ENCODE measurements around the gene PPFIA3.

PPFIA3 gene

GRCh38 chr19:49086296-49086695 lies 33.0 kb upstream of the PPFIA3 start:
- Histone ChIP-seq H3K4ac (ENCODE audit: low read depth, low read length) (no peak overlapping the region), H3K79me1 (ENCODE audit: low read length) (peaks cover 17% of the 10 kb centered on the region), H2AK5ac (ENCODE audit: low read length) (no peak overlapping the region)

GRCh38 chr19:49091391-49092038 lies 27.8 kb upstream of the PPFIA3 start:
- no peak overlapping the region for H3K27ac ChIP-seq (ENCODE audit: low read depth, low read length)
- H3K56ac ChIP-seq (ENCODE audit: low read length) = no peak overlapping the region
- H3K4me2 ChIP-seq (ENCODE audit: low read length) = no peak overlapping the region
- no peak overlapping the region for H2BK5ac ChIP-seq (ENCODE audit: low read length)
- no peak for DNase-seq
- H2BK15ac ChIP-seq (replicated peaks; ENCODE audit: low read depth) = no peak overlapping the region
- H3K4me3 ChIP-seq (ENCODE audit: low read length) = no peak overlapping the region
- peaks cover 28% of the 10 kb centered on the region for H3K79me1 ChIP-seq (ENCODE audit: low read length)
- H3K23ac ChIP-seq (ENCODE audit: low read length) = no peak overlapping the region
- H3K36me3 ChIP-seq (ENCODE audit: control insufficient read depth, insufficient read depth, low read length) = peaks cover 31% of the 10 kb centered on the region
- H4K8ac ChIP-seq (ENCODE audit: low read depth, low read length) = no peak overlapping the region
- H2AK5ac ChIP-seq (ENCODE audit: low read length) = no peak overlapping the region
- no peak overlapping the region for H3K9ac ChIP-seq (ENCODE audit: low read length)
- H3K18ac ChIP-seq (ENCODE audit: low read length) = no peak overlapping the region
- H4K5ac ChIP-seq (ENCODE audit: low read length) = no peak overlapping the region
- H3K27me3 ChIP-seq (ENCODE audit: insufficient read depth, low read length, poor library complexity) = no peaks in the 10 kb centered on the region
- H3K4ac ChIP-seq (ENCODE audit: low read depth, low read length) = no peak overlapping the region
- no CpG with 5 or more reads among the region's 17 CpGs for WGBS (ENCODE audit: extremely low coverage, insufficient coverage, low lambda C conversion rate)
- no peak overlapping the region for H2BK120ac ChIP-seq (ENCODE audit: low read depth, low read length)
- H3K79me2 ChIP-seq (ENCODE audit: control insufficient read depth, insufficient read depth, low read length) = peaks cover 47% of the 10 kb centered on the region
- H3K4me1 ChIP-seq (ENCODE audit: control insufficient read depth, low read depth, low read length) = no peaks in the 10 kb centered on the region

More at GRCh38 chr19:49086296-49086695, 33.0 kb upstream of the PPFIA3 start:
- peak overlapping the region; percentile 59 for H3K4me2 ChIP-seq (ENCODE audit: low read length)
- H4K5ac ChIP-seq (ENCODE audit: low read length) = no peak overlapping the region
- H3K4me3 ChIP-seq (ENCODE audit: low read length) = peak overlapping the region; percentile 60
- H2BK15ac ChIP-seq (replicated peaks; ENCODE audit: low read depth) = no peak overlapping the region
- H3K79me2 ChIP-seq (ENCODE audit: control insufficient read depth, insufficient read depth, low read length) = peaks cover 47% of the 10 kb centered on the region
- no peak overlapping the region for H4K8ac ChIP-seq (ENCODE audit: low read depth, low read length)
- no peaks in the 10 kb centered on the region for H3K27me3 ChIP-seq (ENCODE audit: insufficient read depth, low read length, poor library complexity)
- H2BK5ac ChIP-seq (ENCODE audit: low read length) = no peak overlapping the region
- no peak overlapping the region for H3K23ac ChIP-seq (ENCODE audit: low read length)
- no peak overlapping the region for H3K27ac ChIP-seq (ENCODE audit: low read depth, low read length)
- peaks cover 19% of the 10 kb centered on the region for H3K36me3 ChIP-seq (ENCODE audit: control insufficient read depth, insufficient read depth, low read length)
- no peak overlapping the region for H3K18ac ChIP-seq (ENCODE audit: low read length)
- H3K9ac ChIP-seq (ENCODE audit: low read length) = peak overlapping the region; percentile 97
- WGBS (ENCODE audit: extremely low coverage, insufficient coverage, low lambda C conversion rate) = no CpG with 5 or more reads among the region's 11 CpGs
- no peak overlapping the region for H2BK120ac ChIP-seq (ENCODE audit: low read depth, low read length)
- H3K56ac ChIP-seq (ENCODE audit: low read length) = peak overlapping the region; percentile 97
- no peaks in the 10 kb centered on the region for H3K4me1 ChIP-seq (ENCODE audit: control insufficient read depth, low read depth, low read length)
- no peak for DNase-seq

DNA sequence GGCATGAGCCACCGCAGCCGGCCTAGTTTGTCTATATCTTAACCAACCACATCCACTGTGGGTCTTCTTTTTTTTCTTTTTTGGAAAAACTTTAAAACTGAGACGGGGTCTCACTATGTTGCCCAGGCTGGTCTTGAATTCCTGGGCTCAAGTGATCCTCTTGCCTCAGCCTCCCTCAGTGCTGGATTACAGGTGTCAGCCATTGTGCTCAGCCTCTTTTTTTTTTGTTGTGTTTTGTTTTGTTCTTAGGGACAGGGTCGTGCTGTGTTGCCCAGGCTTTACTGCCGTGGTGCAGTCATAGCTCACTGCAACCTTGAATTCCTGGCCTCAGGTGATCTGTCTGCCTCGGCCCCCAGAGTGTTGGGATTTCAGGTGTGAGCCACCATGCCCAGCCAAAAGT lies 26.7 kb upstream of the PPFIA3 start:
- Histone ChIP-seq H4K5ac (ENCODE audit: low read length) (no peak overlapping the region), H3K27ac (ENCODE audit: low read depth, low read length) (no peak overlapping the region), H3K18ac (ENCODE audit: low read length) (no peak overlapping the region), H2AK5ac (ENCODE audit: low read length) (no peak overlapping the region), H4K8ac (ENCODE audit: low read depth, low read length) (no peak overlapping the region), H3K36me3 (ENCODE audit: control insufficient read depth, insufficient read depth, low read length) (peaks cover 25% of the 10 kb centered on the region), H3K23ac (ENCODE audit: low read length) (no peak overlapping the region), H3K4ac (ENCODE audit: low read depth, low read length) (no peak overlapping the region), H3K56ac (ENCODE audit: low read length) (no peak overlapping the region), H3K9ac (ENCODE audit: low read length) (no peak overlapping the region), H2BK120ac (ENCODE audit: low read depth, low read length) (no peak overlapping the region), H2BK5ac (ENCODE audit: low read length) (no peak overlapping the region), H3K27me3 (ENCODE audit: insufficient read depth, low read length, poor library complexity) (no peaks in the 10 kb centered on the region), H3K79me1 (ENCODE audit: low read length) (peaks cover 22% of the 10 kb centered on the region), H3K4me1 (ENCODE audit: control insufficient read depth, low read depth, low read length) (no peaks in the 10 kb centered on the region), H3K4me3 (ENCODE audit: low read length) (no peak overlapping the region), H3K4me2 (ENCODE audit: low read length) (no peak overlapping the region), H3K79me2 (ENCODE audit: control insufficient read depth, insufficient read depth, low read length) (peaks cover 35% of the 10 kb centered on the region), H2BK15ac (replicated peaks; ENCODE audit: low read depth) (no peak overlapping the region)
- DNase-seq = no peak
- WGBS (ENCODE audit: extremely low coverage, insufficient coverage, low lambda C conversion rate) = no CpG with 5 or more reads among the region's 6 CpGs

DNA sequence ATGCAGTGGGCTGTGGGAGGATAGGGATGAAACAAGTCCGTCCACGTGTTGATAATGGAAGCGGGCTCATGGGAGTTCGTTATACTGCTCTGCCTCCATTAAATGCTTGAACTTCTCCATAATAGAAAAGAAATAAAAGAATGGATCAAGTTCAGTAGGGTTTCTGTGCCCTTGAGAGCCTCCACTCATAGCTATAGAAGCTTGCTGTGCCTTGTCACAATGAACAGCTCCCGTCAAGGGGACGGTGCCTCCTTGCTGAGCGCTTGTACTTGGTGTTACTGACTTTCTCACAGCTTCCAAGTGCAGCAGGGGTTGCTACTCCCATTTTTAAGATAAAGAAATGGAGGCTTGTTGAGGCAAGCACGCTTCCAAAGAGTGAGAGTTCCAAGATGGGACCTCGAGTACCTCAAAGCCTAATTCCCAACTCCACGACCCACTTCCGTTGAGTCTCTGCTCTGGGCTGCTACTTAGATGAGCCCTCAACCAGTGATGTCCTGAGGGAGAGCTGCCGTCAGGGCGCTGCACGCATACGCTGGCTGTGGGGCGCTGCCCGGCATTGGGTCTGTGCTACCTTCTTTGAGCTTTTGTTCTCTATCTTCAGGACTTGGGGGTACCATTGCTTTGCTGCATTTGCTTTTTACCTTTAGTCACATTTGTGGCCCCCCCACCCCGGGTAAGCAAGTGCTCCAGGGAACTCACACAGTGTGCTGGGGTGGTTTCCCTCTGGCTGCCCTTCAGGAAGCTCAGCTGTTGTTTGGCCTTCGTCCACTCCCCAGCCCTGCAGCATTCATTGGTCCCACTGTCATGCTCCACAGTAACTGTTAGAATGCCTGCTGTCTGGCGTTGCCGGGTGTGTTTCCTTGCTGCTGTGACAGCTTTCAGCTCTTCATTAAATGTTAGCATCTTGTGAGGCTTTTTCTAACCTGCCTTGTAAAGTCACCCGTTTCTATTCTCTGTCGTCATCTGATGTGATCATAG lies 24.6 kb upstream of the PPFIA3 start:
- H3K4me1 ChIP-seq (ENCODE audit: control insufficient read depth, low read depth, low read length) = no peaks in the 10 kb centered on the region
- peaks cover 36% of the 10 kb centered on the region for H3K36me3 ChIP-seq (ENCODE audit: control insufficient read depth, insufficient read depth, low read length)
- H2BK5ac ChIP-seq (ENCODE audit: low read length) = no peak overlapping the region
- no peak overlapping the region for H2BK120ac ChIP-seq (ENCODE audit: low read depth, low read length)
- H3K4me2 ChIP-seq (ENCODE audit: low read length) = no peak overlapping the region
- H3K9ac ChIP-seq (ENCODE audit: low read length) = no peak overlapping the region
- no CpG with 5 or more reads among the region's 23 CpGs for WGBS (ENCODE audit: extremely low coverage, insufficient coverage, low lambda C conversion rate)
- H4K5ac ChIP-seq (ENCODE audit: low read length) = no peak overlapping the region
- H4K8ac ChIP-seq (ENCODE audit: low read depth, low read length) = no peak overlapping the region
- no peak overlapping the region for H2AK5ac ChIP-seq (ENCODE audit: low read length)
- H3K18ac ChIP-seq (ENCODE audit: low read length) = no peak overlapping the region
- H3K4me3 ChIP-seq (ENCODE audit: low read length) = no peak overlapping the region
- no peak overlapping the region for H3K4ac ChIP-seq (ENCODE audit: low read depth, low read length)
- peaks cover 32% of the 10 kb centered on the region for H3K79me2 ChIP-seq (ENCODE audit: control insufficient read depth, insufficient read depth, low read length)
- H3K56ac ChIP-seq (ENCODE audit: low read length) = no peak overlapping the region
- H3K27ac ChIP-seq (ENCODE audit: low read depth, low read length) = no peak overlapping the region
- H2BK15ac ChIP-seq (replicated peaks; ENCODE audit: low read depth) = no peak overlapping the region
- no peak overlapping the region for H3K23ac ChIP-seq (ENCODE audit: low read length)
- no peak for DNase-seq
- no peaks in the 10 kb centered on the region for H3K27me3 ChIP-seq (ENCODE audit: insufficient read depth, low read length, poor library complexity)
- H3K79me1 ChIP-seq (ENCODE audit: low read length) = peaks cover 31% of the 10 kb centered on the region

DNA sequence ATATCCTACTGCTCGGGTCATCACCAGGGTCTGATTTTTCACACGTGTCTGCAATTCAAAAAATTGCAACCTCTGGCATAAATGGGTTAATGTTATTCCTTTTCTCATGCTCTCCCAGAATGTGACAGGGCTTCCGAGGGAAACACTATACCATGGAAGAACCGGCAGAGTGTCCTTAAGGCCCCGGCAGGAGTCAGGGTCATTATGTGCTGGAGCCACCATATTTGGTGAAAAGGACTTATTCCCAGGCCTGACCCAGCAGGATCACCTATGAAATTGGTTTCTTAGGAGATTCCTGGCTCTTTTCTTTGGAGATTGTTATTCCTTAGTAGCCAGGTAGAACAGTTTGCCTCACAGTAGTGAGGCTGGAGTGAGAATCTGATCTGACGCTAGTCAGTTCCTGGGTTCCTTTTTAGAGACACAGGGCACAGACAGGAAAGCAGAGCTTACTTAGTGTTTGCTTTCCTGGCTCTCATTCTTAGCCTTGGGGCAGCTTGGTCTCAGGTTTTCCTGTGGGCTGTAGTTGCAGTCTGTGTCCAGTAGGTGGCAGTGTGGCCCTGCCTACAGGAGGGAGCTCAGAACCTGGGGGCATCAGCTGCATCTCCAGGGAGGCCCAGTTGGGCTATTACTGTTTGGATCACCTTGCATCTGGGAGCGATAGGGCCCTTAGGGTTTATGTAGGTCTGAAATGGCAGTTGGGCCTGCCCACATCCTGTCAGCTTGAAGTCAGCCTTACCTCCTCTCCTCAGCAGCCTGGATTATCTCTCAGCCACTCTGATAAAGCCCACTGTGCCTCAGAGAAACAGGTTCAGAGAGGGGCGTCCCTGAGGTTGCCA lies 21.7 kb upstream of the PPFIA3 start:
- Histone ChIP-seq H3K4me2 (ENCODE audit: low read length) (no peak overlapping the region), H2BK5ac (ENCODE audit: low read length) (no peak overlapping the region), H2BK15ac (replicated peaks; ENCODE audit: low read depth) (no peak overlapping the region), H3K4me3 (ENCODE audit: low read length) (no peak overlapping the region), H3K9ac (ENCODE audit: low read length) (no peak overlapping the region), H3K79me1 (ENCODE audit: low read length) (peaks cover 25% of the 10 kb centered on the region), H3K4me1 (ENCODE audit: control insufficient read depth, low read depth, low read length) (no peaks in the 10 kb centered on the region), H3K4ac (ENCODE audit: low read depth, low read length) (no peak overlapping the region), H4K5ac (ENCODE audit: low read length) (no peak overlapping the region), H4K8ac (ENCODE audit: low read depth, low read length) (no peak overlapping the region), H3K18ac (ENCODE audit: low read length) (no peak overlapping the region), H3K27me3 (ENCODE audit: insufficient read depth, low read length, poor library complexity) (no peaks in the 10 kb centered on the region), H3K27ac (ENCODE audit: low read depth, low read length) (no peak overlapping the region), H3K23ac (ENCODE audit: low read length) (no peak overlapping the region), H3K36me3 (ENCODE audit: control insufficient read depth, insufficient read depth, low read length) (peaks cover 28% of the 10 kb centered on the region), H3K79me2 (ENCODE audit: control insufficient read depth, insufficient read depth, low read length) (peaks cover 20% of the 10 kb centered on the region), H2AK5ac (ENCODE audit: low read length) (no peak overlapping the region), H2BK120ac (ENCODE audit: low read depth, low read length) (no peak overlapping the region), H3K56ac (ENCODE audit: low read length) (no peak overlapping the region)
- DNase-seq = peak; percentile 90
- WGBS (ENCODE audit: extremely low coverage, insufficient coverage, low lambda C conversion rate) = no CpG with 5 or more reads among the region's 8 CpGs
